HL-60 (cell line): ENCODE measurements around the gene PTPRN2.

Experiments used
- GABPA ChIP-seq: IDR thresholded peaks from 2 replicates; pipeline ENCODE4 v1.6.1; 2012; ENCODE audit warnings: low read depth
- POLR2AphosphoS5 ChIP-seq: IDR thresholded peaks from 2 replicates; pipeline ENCODE4 v1.6.1; 2012; ENCODE audit warnings: low read depth
- SPI1 ChIP-seq: IDR thresholded peaks from 2 replicates; pipeline ENCODE4 v1.6.1; 2012; ENCODE audit warnings: low read depth, mild to moderate bottlenecking, borderline replicate concordance
- TF ChIP-seq, protein P1 (sequence below): IDR thresholded peaks from one replicate; pipeline ENCODE4 v1.5.1; 2011; ENCODE audit warnings: low read length, control low read depth, inconsistent platforms; ENCODE audit not compliant: insufficient read depth
- TF ChIP-seq, protein P2 (sequence below): IDR thresholded peaks from 2 replicates; pipeline ENCODE4 v1.6.1; 2012; ENCODE audit warnings: low read depth; ENCODE audit not compliant: insufficient replicate concordance

DNA sequence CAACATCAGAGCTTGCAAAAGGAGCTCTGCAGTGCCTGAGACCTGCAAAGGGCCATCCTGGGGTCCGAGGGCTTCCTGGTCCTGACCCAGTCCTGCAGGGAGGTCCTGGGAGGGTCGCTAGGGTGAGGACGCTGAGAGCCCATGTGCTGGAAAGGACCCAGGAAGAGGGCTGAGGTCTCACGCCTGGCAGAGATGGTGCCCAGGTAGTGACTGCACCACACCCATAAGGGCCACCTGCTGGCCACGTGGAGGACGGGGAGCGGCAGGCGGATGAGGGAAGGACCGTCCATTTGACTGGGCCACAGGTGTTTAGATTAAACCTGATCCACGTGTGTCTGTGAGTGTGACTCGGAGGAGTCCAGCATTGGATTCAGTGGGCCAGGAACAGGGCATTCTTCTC, 858.1 kb downstream of the PTPRN2 start:
- TF ChIP-seq, protein P1, sequence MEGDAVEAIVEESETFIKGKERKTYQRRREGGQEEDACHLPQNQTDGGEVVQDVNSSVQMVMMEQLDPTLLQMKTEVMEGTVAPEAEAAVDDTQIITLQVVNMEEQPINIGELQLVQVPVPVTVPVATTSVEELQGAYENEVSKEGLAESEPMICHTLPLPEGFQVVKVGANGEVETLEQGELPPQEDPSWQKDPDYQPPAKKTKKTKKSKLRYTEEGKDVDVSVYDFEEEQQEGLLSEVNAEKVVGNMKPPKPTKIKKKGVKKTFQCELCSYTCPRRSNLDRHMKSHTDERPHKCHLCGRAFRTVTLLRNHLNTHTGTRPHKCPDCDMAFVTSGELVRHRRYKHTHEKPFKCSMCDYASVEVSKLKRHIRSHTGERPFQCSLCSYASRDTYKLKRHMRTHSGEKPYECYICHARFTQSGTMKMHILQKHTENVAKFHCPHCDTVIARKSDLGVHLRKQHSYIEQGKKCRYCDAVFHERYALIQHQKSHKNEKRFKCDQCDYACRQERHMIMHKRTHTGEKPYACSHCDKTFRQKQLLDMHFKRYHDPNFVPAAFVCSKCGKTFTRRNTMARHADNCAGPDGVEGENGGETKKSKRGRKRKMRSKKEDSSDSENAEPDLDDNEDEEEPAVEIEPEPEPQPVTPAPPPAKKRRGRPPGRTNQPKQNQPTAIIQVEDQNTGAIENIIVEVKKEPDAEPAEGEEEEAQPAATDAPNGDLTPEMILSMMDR: no peak
- no peak for TF ChIP-seq SPI1
- TF ChIP-seq, protein P2, sequence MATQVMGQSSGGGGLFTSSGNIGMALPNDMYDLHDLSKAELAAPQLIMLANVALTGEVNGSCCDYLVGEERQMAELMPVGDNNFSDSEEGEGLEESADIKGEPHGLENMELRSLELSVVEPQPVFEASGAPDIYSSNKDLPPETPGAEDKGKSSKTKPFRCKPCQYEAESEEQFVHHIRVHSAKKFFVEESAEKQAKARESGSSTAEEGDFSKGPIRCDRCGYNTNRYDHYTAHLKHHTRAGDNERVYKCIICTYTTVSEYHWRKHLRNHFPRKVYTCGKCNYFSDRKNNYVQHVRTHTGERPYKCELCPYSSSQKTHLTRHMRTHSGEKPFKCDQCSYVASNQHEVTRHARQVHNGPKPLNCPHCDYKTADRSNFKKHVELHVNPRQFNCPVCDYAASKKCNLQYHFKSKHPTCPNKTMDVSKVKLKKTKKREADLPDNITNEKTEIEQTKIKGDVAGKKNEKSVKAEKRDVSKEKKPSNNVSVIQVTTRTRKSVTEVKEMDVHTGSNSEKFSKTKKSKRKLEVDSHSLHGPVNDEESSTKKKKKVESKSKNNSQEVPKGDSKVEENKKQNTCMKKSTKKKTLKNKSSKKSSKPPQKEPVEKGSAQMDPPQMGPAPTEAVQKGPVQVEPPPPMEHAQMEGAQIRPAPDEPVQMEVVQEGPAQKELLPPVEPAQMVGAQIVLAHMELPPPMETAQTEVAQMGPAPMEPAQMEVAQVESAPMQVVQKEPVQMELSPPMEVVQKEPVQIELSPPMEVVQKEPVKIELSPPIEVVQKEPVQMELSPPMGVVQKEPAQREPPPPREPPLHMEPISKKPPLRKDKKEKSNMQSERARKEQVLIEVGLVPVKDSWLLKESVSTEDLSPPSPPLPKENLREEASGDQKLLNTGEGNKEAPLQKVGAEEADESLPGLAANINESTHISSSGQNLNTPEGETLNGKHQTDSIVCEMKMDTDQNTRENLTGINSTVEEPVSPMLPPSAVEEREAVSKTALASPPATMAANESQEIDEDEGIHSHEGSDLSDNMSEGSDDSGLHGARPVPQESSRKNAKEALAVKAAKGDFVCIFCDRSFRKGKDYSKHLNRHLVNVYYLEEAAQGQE: no peak
- no peak for TF ChIP-seq POLR2AphosphoS5
- no peak for TF ChIP-seq GABPA
